HG03135 (cell line): Measurements from ENCODE around the gene OR6Q1.

ENCODE experiments used
- ATAC-seq: cut with Tn5 transposase; IDR thresholded peaks from one replicate; pipeline ENCODE4 v1.9.1; 2021; ENCODE audit warnings: mild to moderate bottlenecking, moderate library complexity; ENCODE audit not compliant: unreplicated experiment

Gene OR6Q1

DNA sequence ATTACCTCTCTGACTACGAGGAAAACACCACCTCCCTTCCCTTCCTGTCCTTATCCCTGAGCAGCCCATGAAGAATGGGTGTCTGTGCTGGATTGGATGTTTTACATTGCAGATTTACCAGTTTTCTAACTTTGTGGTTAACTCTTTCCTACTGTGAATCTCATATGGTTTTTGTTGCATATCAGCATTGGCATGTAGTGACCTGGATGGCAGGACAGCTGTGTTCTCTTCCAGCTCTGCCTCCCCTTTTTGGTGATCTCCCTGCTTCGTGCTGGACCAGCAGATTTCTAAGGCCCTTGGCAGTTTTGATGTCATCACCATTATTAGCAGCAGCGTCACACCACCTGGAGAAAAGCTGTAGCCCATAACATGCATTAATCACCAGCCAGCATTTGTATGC lies 26.7 kb downstream of the OR6Q1 start:
- ATAC-seq: no peak

DNA sequence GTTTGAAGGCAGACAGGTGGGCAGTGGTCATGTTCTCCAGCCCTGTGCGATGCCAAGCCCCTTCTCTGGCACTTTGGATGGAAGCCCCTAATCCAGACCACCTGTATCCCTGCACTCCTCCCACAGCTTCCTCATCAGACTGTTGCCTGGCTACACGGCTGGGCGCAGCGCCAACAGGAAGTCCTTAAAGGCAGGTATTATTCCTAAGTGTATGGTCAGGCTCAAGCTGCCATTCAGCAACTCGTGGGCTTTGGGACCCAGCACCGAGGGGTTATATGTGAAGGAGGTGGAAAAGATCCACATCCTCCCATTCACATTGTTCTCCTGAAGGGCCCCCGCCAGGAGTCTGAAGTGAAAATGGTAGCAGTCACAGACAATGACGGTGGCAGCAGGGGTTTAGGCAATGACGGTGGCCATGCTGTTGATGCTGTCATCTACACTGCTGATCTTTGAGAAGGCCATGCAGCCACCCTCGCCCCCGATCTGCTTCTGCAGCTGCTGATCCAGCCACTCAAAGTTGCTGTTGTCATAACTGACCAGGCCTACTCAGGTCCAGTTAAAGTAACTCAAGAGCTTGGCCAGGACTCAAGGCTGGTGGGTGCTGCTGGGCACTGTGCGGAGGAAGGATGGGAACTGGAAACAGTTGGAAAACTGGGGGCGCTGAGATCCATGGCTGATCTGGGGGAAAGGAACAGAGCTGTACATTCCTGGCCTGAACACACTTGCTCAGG lies 27.7 kb downstream of the OR6Q1 start:
- ATAC-seq: no peak

DNA sequence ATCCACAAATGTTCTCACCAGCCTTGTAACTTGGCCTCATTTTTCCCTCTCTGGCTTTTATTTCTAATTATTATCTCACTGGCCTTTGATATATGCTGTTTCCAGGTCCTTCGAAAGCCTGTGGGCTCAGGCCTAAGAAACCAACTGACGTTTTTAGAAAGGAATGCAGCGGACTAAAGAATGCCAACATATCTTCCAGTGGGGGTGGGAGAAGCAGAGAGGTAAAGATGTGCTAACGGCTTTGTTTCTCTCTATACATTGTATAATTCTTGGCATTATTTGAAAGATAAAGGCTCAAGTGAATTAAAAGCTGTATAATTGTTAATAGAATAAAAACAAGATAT lies 28.2 kb downstream of the OR6Q1 start:
- ATAC-seq: no peak

DNA sequence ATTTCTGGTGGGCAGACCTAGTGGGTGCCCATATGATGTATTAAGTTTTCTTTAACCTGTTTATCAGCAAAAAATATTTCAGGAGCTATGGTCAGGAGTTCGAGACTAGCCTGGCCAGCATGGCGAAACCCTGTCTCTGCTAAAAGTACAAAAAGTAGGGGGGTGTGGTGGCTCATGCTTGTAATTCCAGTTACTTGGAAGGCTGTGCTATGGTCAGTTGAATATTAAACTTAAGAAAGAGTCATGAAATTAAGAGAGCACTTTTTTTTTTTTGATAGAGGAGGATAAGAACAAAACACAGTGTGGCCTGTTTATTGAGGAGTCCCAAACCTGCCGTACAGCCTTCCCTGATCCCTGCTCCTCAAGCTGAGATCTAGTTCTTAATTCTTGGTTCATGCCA lies 29.8 kb downstream of the OR6Q1 start:
- no peak for ATAC-seq

DNA sequence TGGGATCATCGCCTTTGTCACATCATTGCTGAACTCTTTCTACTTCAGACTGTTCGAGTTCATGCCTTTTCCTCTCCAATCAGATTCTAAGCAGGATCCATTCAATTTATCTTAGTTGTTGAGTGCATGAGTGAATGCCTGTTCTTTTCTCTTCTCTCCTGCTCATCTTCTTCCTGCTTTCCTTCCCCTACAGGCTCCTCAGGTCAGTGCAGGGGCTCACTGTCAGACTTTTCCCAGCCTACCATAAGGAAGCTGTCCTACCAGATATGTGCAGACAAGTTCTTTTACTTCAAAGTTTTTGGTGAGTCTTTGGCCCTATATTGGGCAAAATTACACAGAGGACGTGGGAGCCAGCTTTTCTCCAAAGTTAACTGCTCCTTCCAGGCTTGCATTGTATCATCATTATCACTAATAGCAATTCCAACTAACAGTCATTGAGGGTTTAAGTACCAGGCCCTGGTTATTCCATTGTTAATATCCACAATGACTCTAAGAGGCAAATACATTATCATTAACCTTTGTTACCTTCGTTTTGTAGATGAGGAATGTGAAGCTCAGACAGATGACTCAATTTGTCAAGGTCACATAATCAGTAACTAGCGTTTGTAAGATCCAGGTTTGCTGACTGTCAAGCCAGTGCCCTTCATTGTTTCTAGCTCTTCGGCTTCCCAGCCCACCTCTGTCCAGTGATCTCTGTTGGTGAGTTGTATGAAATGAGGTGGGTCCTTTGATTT lies 30.4 kb downstream of the OR6Q1 start:
- no peak for ATAC-seq

DNA sequence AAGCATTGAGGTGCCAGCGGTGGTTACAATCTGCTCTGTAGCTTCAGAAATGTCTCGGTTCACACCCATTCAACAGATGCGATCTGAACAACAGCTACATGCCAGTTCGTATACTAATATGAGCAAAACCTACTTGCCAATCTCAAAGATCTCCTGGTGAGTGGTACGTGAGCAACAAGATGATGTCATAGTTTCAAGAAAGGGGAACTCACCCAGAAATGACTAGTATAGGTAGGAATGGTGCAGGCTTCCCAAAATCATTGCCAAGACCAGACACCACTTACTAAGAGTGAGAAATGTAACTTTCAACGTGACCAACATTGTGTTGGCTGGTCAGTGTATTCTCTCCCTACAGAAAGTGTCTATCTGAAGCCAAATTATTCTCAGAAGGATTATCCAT lies 31.1 kb downstream of the OR6Q1 start:
- ATAC-seq: no peak

DNA sequence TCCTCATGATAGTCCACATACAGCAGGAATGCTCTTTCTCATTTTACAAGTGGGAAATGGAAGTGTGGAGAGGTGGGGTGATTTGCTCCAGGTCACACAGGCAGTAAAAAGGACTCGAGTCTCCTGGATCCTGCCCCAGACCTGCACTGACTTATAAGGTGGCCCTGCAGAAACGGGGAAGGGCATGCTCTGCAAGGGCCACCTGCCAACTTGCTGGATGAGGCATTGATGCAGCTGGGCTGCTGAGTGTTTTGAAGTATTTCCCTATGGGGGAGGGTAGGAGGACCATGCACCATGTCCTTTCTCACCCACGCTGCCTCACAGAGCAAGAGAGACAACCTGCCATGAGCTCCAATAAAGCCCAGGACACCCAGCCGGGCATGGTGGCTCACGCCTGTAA lies 36.9 kb downstream of the OR6Q1 start:
- no peak for ATAC-seq

DNA sequence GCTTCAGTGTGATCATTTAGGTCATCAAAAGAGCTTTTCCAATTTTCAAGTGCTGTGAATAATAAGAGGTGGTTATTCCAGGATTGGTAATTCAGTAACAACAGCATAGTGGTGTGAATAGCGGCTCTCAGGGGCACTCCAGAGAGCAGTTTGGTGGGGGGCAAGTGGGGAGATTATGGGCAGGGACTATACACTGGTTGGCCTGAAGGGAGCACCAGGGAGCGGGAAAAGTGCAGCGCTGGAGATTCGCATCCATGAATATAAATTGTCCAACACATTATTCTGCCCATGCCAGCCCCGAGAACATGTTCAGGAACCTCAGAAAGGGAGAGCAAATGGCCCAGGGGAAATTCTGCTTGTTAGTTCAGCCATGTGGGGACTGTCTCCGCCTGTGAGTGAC lies 37.9 kb downstream of the OR6Q1 start:
- no peak for ATAC-seq

DNA sequence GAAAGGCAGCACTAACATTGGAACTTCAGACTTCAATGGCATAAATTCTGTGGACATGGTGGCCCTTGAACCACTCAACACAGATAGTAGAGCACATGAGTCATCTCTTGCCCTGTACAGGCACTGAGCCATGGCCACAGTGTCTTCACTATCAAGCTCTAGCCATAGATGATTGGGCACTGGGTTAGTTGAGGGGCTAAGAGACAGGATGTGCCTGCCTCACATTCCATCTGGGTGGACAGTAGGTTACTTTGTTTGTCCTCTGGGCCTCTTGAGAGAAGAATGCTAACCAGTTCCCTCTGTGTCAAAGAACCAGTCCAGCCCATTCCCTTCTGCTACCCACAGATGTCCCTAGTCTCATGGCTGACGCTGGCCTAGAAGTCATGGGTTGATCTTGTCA lies 39.8 kb downstream of the OR6Q1 start:
- ATAC-seq: no peak

DNA sequence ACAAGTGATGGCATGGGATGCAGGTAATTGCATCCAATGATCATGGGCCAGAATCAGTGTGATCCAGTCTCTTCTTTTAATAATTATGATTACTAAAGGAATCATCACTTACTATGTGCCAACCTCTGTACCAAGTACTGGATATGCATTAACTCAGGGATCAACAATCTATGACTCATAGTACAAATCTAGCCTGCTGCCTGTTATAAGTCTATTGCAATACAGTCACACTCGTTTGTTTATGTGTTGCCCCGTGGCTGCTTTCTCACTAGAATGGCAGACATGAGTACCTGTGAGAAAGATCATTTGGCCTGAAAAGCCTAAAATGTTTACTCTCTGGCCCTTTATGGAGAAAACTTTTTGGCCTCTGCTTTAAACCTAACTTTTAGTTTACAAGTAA lies 45.0 kb downstream of the OR6Q1 start:
- ATAC-seq: no peak
